ENCODE data around the gene SLC45A3. TPM values are rescaled to one million over a fixed set of nuclear protein-coding genes. Genes with fewer than 3 reads are reported as not detected.

The SLC45A3 gene
- polyA plus RNA-seq, 1 donor (not counting 4 experiments of a cell fraction or from before 2014, with no cell fraction given) = 2.5 TPM

DNA sequence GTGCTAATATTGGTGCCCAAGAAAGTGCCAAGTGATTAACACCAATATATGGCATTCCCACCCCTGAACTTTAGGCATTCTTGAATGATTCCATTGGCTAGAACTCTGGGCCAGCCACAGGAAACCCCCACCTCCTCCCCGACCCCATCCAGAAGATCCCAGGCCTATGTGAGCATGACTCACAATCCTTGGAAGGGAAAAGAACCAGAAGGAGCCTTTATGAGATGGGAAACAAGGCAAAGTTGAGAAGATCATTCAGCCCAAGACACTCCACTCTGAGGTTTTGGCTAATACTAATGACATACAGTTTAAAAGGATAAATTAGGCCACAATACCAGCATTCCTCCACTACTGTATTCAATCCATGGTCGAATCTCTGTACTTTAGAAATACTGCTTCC is 70.3 kb downstream of the SLC45A3 start:
- Histone ChIP-seq H3K27me3 (ENCODE audit: control insufficient read depth, extremely low read depth, insufficient read depth, low read length) (no peaks in the 10 kb centered on the region), H3K36me3 (ENCODE audit: control insufficient read depth in 2 of 2, extremely low read depth in 1 of 2, insufficient read depth in 2 of 2, low read length in 2 of 2) (peaks cover 0 to 3% of the 10 kb centered on the region in 2 experiments), H3K79me2 (ENCODE audit: control insufficient read depth, insufficient read depth, low read length) (peaks cover 2% of the 10 kb centered on the region), H3K9me1 (ENCODE audit: control insufficient read depth, extremely low read depth, insufficient read depth, low read length) (no peaks in the 10 kb centered on the region), H3K9ac (ENCODE audit: control insufficient read depth, extremely low read depth, insufficient read depth, low read length) (no peak overlapping the region), H3K9me3 (ENCODE audit: control insufficient read depth, low read depth, low read length) (no peaks in the 10 kb centered on the region), H3K4me3 (ENCODE audit: control insufficient read depth in 2 of 3, extremely low read depth in 1 of 3, insufficient read depth in 2 of 3, low read depth in 1 of 3, low read length in 3 of 3) (no peak overlapping the region), H3K4me1 (ENCODE audit: control insufficient read depth, extremely low read depth, insufficient read depth, low read length) (peaks cover 21% of the 10 kb centered on the region), H2AFZ (ENCODE audit: control insufficient read depth, low read length) (no peak overlapping the region), H3K4me2 (ENCODE audit: control insufficient read depth, extremely low read depth, insufficient read depth, low read depth, low read length) (no peak overlapping the region), H3K27ac (ENCODE audit: control insufficient read depth, insufficient read depth, low read length) (no peak overlapping the region), H4K20me1 (ENCODE audit: control insufficient read depth, extremely low read depth, insufficient read depth, low read length) (no peaks in the 10 kb centered on the region)
- dilution Hi-C loops (cut with MboI; ENCODE audit: extremely low pct_ligation_motif_present, low sequenced_read_pairs) = no loop called here
- FAIRE-seq = no peak
- no peak for DNase-seq (ENCODE audit: low read depth, low spot score)
- TF ChIP-seq EZH2 (IDR thresholded peaks at IDR 0.05; ENCODE audit: low read length) = no peak
- TF ChIP-seq, protein P1, sequence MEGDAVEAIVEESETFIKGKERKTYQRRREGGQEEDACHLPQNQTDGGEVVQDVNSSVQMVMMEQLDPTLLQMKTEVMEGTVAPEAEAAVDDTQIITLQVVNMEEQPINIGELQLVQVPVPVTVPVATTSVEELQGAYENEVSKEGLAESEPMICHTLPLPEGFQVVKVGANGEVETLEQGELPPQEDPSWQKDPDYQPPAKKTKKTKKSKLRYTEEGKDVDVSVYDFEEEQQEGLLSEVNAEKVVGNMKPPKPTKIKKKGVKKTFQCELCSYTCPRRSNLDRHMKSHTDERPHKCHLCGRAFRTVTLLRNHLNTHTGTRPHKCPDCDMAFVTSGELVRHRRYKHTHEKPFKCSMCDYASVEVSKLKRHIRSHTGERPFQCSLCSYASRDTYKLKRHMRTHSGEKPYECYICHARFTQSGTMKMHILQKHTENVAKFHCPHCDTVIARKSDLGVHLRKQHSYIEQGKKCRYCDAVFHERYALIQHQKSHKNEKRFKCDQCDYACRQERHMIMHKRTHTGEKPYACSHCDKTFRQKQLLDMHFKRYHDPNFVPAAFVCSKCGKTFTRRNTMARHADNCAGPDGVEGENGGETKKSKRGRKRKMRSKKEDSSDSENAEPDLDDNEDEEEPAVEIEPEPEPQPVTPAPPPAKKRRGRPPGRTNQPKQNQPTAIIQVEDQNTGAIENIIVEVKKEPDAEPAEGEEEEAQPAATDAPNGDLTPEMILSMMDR (optimal IDR thresholded peaks at IDR 0.05 in 1 of 3, IDR thresholded peaks at IDR 0.05 in 1 of 3, conservative IDR thresholded peaks at IDR 0.05 in 1 of 3; ENCODE audit: extremely low read depth in 1 of 3, insufficient read depth in 2 of 3, low read length in 3 of 3) = no peak

Small RNAs within 50 kb of the gene (small RNA-seq; reads per million reads assigned to genes)
- 0 reads per million in 3 experiments for gene RF00017 (ENCODE audit: insufficient read length in 3 of 3, low read depth in 3 of 3, low replicate concordance in 1 of 3)

Other genes starting within 250 kb of the SLC45A3 start
- gene BLACAT1, start 224.5 kb downstream of the SLC45A3 start, polyA plus RNA-seq = 2.3 to 5.2 TPM (median 4.0 TPM) in 3 replicates
- gene CDK18, start 175.8 kb downstream of the SLC45A3 start, polyA plus RNA-seq = 10.9 to 13.1 TPM (median 12.1 TPM) in 3 replicates
- 4.5 to 8.6 TPM (median 7.3 TPM) in 3 replicates for gene ELK4, start 48.5 kb downstream of the SLC45A3 start, polyA plus RNA-seq
- 38.0 to 71.6 TPM (median 46.1 TPM) in 3 replicates for gene NUCKS1, start 69.7 kb upstream of the SLC45A3 start, polyA plus RNA-seq
- gene RAB29, start 95.0 kb upstream of the SLC45A3 start, polyA plus RNA-seq = 26.7 to 28.0 TPM (median 27.3 TPM) in 3 replicates
- 11.0 to 22.5 TPM (median 21.7 TPM) in 3 replicates for gene SLC41A1, start 132.7 kb upstream of the SLC45A3 start, polyA plus RNA-seq
- 0.03 to 0.05 TPM (median 0.04 TPM) in 3 replicates for gene PM20D1, start 169.6 kb upstream of the SLC45A3 start, polyA plus RNA-seq

Measured in keratinocyte (primary cell).